Thyroid gland (tissue), 4 donors: ENCODE results near the gene TBC1D22A.

Experiments used
- CTCF ChIP-seq, 6 experiments: fragments of 200-600 bp in 3 of 6; fragments of 450-650 bp in 3 of 6; sonication (generic) in 3 of 6; IDR thresholded peaks; one replicate each; pipeline ENCODE4 v1.5.1; 2016 to 2019; ENCODE audit warnings: antibody characterized with exemption in 6 of 6, mild to moderate bottlenecking in 2 of 6, inconsistent platforms in 1 of 6, moderate library complexity in 1 of 6
- POLR2A ChIP-seq, 2 donors: fragments of 450-650 bp; IDR thresholded peaks; one replicate each; pipeline ENCODE4 v1.6.1; 2017; ENCODE audit warnings: antibody characterized with exemption in 2 of 2, mild to moderate bottlenecking in 2 of 2, moderate library complexity in 1 of 2

GRCh38 chr22:47115518-47115890 is 353.1 kb downstream of the TBC1D22A start:
- TF ChIP-seq CTCF (IDR thresholded peaks at IDR 0.05) (no peak), POLR2A (IDR thresholded peaks at IDR 0.05) (no peak)
